SIG-M5 (cell line): ENCODE results near the gene TMEM175.

Source experiments
- DNase-seq: peaks from one replicate; lab custom pipeline; 2025; lab: John Stamatoyannopoulos, UW

The TMEM175 gene, protein sequence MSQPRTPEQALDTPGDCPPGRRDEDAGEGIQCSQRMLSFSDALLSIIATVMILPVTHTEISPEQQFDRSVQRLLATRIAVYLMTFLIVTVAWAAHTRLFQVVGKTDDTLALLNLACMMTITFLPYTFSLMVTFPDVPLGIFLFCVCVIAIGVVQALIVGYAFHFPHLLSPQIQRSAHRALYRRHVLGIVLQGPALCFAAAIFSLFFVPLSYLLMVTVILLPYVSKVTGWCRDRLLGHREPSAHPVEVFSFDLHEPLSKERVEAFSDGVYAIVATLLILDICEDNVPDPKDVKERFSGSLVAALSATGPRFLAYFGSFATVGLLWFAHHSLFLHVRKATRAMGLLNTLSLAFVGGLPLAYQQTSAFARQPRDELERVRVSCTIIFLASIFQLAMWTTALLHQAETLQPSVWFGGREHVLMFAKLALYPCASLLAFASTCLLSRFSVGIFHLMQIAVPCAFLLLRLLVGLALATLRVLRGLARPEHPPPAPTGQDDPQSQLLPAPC

DNA sequence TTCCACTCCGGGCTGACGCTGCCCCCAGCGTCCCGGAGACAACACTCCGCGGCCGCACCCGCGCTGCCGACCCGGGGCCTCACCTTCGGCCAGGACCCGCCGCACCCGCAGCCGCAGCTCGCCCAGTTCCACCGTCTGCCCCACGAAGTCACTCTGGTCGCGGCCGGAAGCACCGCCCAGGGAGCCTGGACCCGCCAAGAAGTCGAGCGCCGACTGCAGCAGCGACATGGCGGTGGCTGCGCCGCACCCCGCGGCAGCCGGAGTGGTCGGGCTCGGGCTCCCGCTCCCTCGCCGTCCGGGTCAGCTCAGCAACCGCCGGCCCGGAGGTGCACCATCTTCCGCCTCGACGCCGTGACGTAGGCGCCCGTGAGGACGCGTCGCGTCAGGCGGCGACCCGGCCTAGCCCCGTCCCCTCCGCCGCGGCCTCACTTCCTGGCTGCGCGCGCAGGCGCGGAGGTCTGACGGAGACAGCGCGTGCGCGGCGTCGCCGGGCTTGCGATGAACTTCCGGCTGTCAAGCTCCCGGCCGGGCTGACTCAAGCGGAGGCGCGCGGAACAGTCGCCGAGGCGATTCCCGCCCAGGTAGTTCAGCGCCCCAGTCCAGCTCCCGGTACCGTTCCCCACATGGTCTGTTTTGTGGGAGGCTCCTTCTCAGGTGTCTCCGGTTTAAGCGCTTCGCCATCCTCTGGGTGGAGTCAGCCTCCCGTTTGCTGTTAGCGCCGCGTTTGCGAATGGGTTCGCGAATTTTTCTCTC is at the start of gene TMEM175, which contains the start of gene GAK:
TMEM175 (plus strand) TSS at position 501 of the 753 bp plus-strand sequence. CDS start 15,280 bp downstream, outside the sequence.
GAK (minus strand) TSS at position 357 of the 753 bp plus-strand sequence; CDS start at position 228, 129 bp downstream.
- DNase-seq, result peak; percentile 4

- DNase-seq, result no peak
Measured at GRCh38 chr4:882646-883045, 49.6 kb upstream of the TMEM175 start.

DNA sequence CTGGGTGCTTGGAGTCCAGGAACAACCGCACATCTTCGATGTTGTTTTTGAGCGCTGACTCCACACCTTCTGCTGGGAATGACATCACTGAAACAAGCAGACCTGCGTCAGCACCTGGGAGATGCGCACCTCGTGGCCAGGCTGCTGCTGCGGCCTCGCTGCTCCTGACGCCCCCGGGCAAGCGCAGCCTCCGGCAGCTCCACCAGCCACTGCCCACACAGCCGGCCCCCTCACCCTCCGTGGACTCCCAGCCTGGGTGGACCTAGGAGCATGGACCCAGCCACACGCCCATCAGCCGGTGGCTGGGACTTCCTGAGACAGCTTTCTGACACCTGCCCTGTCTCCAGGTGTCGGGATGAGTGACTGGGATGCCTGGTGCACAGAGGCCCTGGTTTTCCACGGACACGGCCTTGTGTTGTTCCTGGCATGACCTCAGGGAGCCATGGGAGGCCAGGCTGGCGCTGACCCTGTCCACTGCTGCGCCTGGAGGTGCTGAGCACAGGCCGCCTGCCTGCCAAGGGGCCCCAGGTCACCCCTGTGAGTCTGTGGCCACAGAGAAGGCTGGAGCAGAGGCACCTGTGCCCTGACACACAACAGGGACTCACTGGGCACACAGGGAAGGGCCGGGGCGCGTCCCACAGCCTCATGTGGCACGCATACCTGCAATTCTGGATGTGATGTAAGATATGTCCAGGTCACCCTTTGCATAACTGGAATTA is 48.7 kb upstream of the TMEM175 start:
- DNase-seq, result no peak

GRCh38 chr4:884259-884658 is 48.0 kb upstream of the TMEM175 start:
- no peak for DNase-seq

DNA sequence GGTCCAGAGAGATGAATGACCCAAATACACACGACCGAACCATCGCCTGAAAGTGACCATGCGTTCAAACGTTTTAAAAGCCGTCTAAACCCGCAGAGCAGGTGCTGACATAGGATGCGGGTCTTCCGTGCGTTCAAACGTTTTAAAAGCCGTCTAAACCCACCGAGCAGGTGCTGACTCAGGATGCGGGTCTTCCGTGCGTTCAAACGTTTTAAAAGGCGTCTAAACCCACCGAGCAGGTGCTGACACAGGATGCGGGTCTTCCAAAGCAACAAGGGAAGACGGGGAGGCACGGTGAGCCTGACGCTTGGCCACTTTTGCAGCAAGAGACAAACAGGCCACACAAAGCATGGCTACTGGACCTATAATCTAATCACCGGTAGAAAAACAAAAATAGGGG is 47.4 kb upstream of the TMEM175 start:
- DNase-seq, result no peak

DNA sequence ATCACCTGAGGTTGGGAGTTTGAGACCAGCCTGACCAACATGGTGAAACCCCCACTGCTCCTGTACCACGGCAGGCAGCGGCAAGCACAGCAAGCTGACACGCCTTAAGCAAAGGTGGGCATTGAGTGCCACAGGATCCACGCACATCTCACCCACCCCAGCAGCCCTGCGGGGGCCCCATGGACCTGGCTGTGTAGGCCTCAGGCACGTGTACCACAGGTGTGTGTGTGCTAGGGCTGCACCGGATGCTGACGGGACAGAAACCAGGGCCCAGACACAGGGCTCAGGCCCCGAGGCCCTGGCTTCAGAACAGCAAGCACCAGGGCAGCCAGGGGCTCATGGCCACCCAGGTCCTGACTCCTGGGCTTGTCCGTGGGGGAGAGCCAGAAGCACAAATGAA is 46.9 kb upstream of the TMEM175 start:
- DNase-seq, result no peak

DNA sequence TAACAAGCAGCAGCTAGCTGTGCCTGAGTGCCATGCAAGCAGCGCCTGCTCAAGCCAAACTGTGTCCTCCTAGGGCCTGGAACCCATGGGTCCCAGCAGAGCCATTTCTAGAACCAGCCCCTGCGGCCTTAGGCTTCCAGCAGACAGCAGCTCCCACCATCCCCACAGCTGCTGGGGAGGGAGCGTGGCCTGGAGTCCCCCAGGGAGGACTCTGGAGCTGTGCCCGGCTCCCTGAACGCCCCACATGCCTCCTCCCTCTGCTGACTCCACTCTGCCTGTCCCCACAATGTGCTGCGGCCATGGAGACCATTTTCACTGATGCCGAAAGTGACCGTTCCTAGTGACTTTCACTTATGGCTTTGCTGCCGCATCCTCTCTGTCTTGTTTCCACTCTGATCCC is 46.0 kb upstream of the TMEM175 start:
- DNase-seq, result no peak

DNA sequence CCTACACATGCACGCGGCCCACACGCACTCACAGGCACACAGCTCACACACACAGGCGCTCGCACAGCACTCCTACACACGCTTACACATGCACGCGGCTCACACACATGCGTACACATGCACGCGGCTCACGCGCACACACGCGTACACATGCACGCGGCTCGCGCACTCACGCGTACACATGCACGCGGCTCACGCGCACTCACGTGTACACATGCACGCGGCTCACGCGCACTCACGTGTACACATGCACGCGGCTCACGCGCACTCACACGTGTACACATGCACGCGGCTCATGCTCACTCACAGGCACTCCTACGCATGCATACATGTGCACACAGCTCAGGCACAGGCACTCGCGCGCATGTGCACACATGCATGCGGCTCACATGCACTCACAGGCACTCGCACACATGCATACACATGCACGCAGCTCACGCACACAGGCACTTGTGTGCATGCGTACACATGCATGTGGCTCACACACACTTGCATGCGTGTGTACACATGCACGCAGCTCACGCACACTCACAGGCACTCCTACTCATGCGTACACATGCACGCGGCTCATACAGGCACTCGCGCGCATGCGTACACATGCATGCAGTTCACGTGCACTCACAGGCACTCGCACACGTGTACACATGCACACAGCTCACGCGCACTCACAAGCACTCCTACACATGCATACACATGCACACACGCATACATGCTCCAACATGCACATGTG is 45.1 kb upstream of the TMEM175 start:
- no peak for DNase-seq

DNA sequence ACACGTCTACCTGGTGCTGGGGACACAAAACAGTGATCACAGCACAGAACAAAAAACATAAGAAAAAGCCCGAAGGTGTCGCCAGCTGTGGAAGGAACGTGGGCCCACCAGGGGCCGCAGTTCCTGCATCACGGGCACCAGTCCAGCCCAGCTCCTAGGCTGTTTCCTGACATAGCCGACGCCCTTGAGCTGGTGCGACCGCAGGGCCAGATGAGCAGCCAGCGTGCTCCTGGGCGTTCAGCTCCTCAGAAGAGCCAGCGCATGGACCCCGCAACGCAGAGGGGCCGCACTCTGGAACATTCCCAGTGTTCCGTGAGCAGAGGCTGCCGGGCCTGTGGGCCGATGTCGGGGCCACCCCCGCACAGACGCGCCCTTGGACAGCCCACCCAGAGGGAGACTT is 44.2 kb upstream of the TMEM175 start:
- no peak for DNase-seq

- DNase-seq, result no peak
Measured at GRCh38 chr4:889516-889915, 42.7 kb upstream of the TMEM175 start.

DNA sequence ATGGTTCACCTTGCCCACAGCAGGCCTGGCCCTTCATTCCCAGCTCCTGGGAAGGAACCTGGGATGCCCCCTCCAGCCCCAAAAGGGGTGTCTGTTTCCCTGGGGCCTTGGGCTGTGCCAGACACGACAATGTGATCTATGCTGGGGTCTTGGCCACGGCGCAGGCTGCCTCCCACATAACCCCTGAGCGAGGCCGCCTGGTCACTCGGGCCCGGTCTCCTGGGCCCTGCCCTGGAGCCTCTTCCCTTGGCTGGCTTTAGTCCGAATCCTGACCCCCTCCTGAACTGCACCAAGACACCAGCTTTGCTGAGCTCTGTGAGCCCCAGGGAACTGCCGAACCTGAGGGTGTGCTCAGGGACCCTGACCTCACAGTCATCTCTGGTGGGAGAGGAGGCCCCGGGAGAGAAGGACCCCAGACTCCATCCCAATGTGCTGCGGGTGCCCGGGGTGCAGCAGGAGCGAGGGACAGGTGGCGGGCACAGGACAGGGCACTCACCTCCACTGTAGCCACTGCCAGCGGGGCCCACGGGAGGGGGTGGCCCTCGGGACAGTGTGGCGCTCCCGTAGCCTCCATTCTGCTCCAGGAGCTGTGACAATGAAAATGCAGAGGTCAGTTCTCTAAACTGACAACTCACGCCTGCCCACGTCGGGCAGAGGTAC is 42.1 kb upstream of the TMEM175 start:
- no peak for DNase-seq

- no peak for DNase-seq
Measured at GRCh38 chr4:891747-892146, 40.5 kb upstream of the TMEM175 start.

DNA sequence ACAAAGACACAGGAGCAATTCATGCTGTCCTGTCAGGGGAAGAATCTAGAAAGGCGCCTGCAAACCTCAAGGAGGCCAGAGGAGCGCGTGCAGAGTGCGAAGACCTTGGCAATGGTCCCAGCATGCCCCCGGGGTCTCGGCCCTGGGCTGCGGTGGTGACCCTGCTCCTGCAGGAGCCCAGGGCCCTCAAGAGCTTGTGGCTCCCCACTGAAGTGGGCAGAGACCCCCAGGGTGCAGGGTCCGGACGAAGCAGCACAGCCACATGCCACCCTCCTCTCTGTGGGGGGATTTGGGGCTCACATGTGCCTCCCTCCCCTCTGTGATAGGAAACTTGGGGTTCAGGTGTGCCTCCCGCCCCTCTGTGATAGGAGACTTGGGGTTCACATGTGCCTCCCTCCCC is 39.5 kb upstream of the TMEM175 start:
- DNase-seq, result no peak

GRCh38 chr4:893276-893994 is 38.8 kb upstream of the TMEM175 start:
- no peak for DNase-seq

GRCh38 chr4:893995-894705 is 38.1 kb upstream of the TMEM175 start:
- DNase-seq, result no peak

GRCh38 chr4:895596-895995 is 36.7 kb upstream of the TMEM175 start:
- no peak for DNase-seq

DNA sequence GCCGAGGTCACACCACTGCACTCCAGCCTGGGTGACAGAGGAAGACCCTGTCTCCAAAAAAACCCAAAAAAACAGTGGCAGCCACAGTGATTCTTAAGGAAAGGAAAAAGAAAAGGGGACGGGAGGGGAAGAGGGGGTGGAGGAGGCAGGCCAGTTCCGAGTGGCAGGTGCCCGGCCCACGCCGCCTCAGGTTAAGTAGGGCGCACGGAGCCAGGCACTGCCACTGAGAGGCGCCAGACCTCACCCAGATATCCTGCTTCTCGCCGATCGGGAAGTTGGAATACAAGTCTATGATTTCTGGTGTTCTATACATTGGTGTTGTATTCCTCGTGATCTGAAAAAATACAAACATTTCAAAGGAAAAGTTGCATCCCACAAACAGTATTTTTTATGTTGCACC is 36.0 kb upstream of the TMEM175 start:
- no peak for DNase-seq

- DNase-seq, result no peak
Measured at GRCh38 chr4:896630-897029, 35.6 kb upstream of the TMEM175 start.

DNA sequence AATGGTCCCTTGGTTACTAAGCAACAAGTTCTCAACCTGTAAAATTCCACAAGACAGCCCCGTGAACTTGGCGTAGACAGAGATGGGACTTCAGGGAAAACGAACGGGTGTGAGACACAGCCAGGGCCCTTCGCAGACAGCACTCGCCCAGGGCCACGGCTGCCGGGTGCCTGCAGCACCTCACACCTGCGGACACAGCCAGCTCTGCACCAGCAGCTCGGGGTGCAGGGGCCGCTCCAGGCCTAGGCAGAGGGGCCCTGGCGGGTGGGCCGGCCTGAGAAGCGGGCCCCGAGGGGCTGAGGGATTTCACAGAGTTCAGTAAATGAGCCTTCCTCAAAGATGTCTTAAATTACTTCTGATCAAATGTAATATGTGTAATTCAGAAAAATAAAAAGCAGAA is 34.1 kb upstream of the TMEM175 start:
- no peak for DNase-seq
